HG03103 (cell line): ENCODE data around the gene HOXD12.
A peak's percentile ranks its signal among the peaks of the same experiment; 100 is the strongest.

Source experiments
- ATAC-seq: cut with Tn5 transposase; IDR thresholded peaks from one replicate; pipeline ENCODE4 v1.9.1; 2021; ENCODE audit warnings: low read depth; ENCODE audit not compliant: unreplicated experiment

Gene HOXD12

DNA sequence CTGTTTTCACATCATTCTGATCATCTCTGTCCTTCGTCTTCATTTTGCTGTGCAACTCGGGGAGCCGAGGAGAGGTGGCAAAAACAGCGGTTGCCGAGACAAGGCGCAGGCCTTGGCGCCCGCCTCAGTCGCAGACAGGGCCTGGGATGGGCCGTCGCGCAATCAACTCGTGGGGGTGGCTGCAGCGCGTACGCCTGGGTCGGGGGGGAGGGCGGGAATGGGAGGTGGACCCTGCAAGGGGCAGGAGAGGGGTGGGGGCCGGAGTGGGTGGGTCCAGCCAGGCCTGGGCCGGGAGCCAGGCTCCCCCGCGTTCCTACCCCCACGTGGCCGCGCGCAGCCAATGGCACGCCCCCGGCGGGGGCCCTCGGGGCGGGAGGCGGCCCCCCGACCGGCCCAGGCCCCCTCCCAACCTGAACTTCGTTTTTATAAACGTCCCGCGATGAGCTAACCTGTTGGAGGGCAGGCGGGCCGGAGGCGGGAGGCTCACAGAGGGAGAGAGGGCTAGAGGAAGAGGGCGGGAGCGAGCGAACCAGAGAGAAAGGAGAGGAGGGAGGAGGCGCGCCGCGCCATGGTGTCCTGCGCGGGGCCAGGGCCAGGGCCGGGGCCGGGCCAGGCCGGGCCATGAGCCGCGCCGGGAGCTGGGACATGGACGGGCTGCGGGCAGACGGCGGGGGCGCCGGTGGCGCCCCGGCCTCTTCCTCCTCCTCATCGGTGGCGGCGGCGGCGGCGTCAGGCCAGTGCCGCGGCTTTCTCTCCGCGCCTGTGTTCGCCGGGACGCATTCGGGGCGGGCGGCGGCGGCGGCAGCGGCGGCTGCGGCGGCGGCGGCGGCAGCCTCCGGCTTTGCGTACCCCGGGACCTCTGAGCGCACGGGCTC lies 7.1 kb upstream of the HOXD12 start, which contains the start of gene HOXD13:
Gene HOXD13 (plus strand): TSS at position 452 of the 875 bp plus-strand sequence. CDS start 170 bp downstream, at position 622.
- no peak for ATAC-seq

GRCh38 chr2:176093145-176093897 lies 6.3 kb upstream of the HOXD12 start:
- ATAC-seq, result no peak

DNA sequence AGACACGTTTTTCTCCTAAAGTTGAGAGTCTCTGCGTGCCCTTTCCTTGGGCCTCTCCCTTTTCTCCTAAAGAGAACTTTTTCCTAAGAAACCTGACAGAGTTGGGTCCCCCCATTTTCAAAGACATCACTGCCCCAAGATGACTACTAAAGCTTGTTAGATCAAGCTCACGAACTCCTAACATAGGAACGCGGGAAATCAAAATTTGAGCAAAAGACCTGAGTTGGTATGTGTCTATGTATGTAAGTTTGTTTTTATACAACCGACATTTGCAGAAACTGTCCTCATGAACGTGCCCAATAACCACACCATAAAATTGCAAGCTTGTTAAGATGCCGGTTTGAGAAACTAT lies 5.7 kb upstream of the HOXD12 start:
- ATAC-seq, result no peak

DNA sequence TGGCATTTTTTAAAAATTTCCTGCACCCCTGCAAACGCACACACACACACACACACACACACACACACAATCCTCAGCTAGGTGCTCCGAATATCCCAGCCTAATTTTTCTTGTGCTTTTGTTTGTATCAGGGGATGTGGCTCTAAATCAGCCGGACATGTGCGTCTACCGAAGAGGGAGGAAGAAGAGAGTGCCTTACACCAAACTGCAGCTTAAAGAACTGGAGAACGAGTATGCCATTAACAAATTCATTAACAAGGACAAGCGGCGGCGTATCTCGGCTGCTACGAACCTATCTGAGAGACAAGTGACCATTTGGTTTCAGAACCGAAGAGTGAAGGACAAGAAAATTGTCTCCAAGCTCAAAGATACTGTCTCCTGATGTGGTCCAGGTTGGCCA lies 5.2 kb upstream of the HOXD12 start:
- no peak for ATAC-seq

- ATAC-seq, result no peak
Observed at GRCh38 chr2:176095421-176095820, 4.2 kb upstream of the HOXD12 start.

GRCh38 chr2:176096243-176096985 lies 3.2 kb upstream of the HOXD12 start:
- ATAC-seq, result no peak

DNA sequence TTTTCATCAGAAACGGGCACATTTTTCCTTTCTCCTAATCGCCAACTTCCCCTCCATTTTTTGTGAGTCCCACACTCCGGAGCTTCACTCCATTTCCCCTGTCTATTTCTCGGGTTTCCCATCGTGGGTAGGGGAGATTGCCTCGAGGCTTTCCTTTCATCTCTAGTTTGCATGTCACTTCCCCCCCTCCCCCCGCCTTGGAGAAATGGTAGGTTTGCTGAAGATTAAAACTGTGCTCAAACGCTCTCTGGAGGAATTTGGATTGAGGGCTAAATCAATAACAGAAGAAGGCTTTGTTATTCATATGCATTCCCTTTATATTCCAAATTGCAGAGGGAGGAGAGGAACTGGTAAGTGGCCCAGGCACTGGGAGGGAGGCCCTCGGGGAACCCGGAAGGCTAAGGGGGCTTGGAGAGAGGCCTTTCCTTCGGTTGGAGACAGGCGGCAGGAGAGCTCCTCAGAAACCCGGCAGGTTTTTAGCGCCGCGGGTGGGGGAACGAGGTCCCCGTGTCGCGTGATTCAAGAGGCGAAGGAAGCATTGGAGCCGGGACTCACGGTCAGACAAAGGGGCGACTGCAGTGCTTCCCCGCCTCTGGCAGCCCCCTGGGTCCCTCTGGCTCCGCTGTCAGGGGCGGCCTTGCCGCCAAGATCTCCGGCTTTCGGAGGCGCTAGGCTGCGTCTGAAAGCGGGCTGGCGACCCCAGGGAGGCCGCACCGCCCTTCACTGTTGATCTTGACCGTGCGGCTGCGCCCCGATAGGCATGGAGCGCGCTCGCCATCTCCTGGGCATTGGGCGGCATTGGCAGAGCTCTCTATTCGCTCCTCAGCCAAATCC lies 2.4 kb upstream of the HOXD12 start:
- peak; percentile 72 for ATAC-seq

GRCh38 chr2:176097820-176098365 lies 1.7 kb upstream of the HOXD12 start:
- no peak for ATAC-seq

GRCh38 chr2:176098366-176099158 lies 1.0 kb upstream of the HOXD12 start:
- no peak for ATAC-seq

- ATAC-seq, result no peak
Observed at GRCh38 chr2:176099159-176099727, 352 bp upstream of the HOXD12 start.

GRCh38 chr2:176100547-176101140 lies 1.0 kb downstream of the HOXD12 start:
- no peak for ATAC-seq

- no peak for ATAC-seq
Observed at GRCh38 chr2:176101216-176101830, 1.7 kb downstream of the HOXD12 start.

GRCh38 chr2:176101842-176102241 lies 2.2 kb downstream of the HOXD12 start:
- ATAC-seq, result no peak

DNA sequence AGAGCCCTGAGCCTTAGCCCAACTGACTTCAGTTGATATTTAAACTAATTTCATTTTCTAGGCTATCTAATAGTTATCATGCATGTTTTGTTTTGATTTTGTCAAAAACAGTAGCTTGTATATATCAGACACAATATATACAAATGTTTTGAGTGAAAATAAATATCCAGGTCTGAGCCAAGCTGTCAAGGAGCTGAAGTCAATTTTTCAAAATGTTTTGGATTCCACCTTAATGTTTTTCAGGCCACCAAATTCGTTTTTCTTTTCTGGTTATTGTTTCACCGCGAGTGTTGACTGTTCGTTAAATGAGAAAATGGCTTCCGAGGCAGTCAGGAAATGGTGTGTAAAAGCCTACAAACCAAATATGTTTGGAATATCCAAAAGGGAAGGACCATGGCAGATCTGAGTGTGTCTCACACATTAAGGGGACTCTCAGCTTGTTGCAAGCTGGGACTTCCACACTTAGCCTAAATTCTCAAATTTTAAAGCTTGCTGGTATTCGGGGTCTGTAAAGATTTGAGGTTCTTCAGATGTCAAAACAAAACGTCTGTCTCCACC lies 2.8 kb downstream of the HOXD12 start:
- no peak for ATAC-seq

- no peak for ATAC-seq
Observed at GRCh38 chr2:176103194-176103593, 3.6 kb downstream of the HOXD12 start.

GRCh38 chr2:176103742-176104315 lies 4.2 kb downstream of the HOXD12 start:
- ATAC-seq, result no peak

- no peak for ATAC-seq
Observed at GRCh38 chr2:176104316-176105077, 4.9 kb downstream of the HOXD12 start.
